Pancreas (tissue), 10 donors: ENCODE measurements around the gene PCDHGA1. TPM values are rescaled to one million over a fixed set of nuclear protein-coding genes. Genes with fewer than 3 reads are reported as not detected.
A peak's percentile ranks its signal among the peaks of the same experiment; 100 is the strongest.
"Not testable (repeated sequence)": the region's sequence is repeated elsewhere in the genome, so short reads cannot be mapped to it uniquely, and the experiment has no call there.

Experiments used
- ATAC-seq, 4 donors: fragments of 200-7000 bp; cut with Tn5 transposase; one replicate each; pipeline versions ENCODE4 v1.8.0 to v1.9.1; 2020; ENCODE audit warnings: mild to moderate bottlenecking in 4 of 4, moderate library complexity in 4 of 4
- DNase-seq, 6 donors: peaks; one replicate each; pipeline ENCODE4 v3.0.0-alpha.2; 2020
- FAIRE-seq: peaks from 2 replicates; lab custom pipeline; 2012; peaks lifted over from hg19 to GRCh38; lab: Jason Lieb, UNC
- H3K27ac ChIP-seq, 4 donors: fragments of 200-600 bp; sonication (generic); 1 replicate in 3 of 4; 2 replicates in 1 of 4; pipeline versions ENCODE4 v1.5.0 to v1.8.0; 2020
- H3K27me3 ChIP-seq, 4 donors: fragments of 200-600 bp; one replicate each; pipeline ENCODE4 v1.8.0; 2021
- H3K36me3 ChIP-seq, 3 donors: fragments of 200-600 bp; sonication (generic) in 1 of 3; one replicate each; pipeline versions ENCODE4 v1.5.0 to v1.8.0; 2020 to 2021
- H3K4me1 ChIP-seq, 3 donors: fragments of 200-600 bp; one replicate each; pipeline ENCODE4 v1.8.0; 2021
- H3K4me3 ChIP-seq, 4 donors: fragments of 200-600 bp; sonication (generic) in 2 of 4; one replicate each; pipeline versions ENCODE4 v1.5.0 to v1.8.0; 2020 to 2021
- H3K9me3 ChIP-seq, 4 donors: fragments of 200-600 bp; one replicate each; pipeline ENCODE4 v1.8.0; 2021
- WGBS, 2 donors: extraction: QIAGEN DNeasy Blood & Tissue Kit; methylation state at CpG; one replicate each; pipeline ENCODE4 v1.1.7; 2013; 5-methylcytosine and 5-hydroxymethylcytosine counted together
- intact Hi-C, 3 donors: fragments of 100-400 bp; cut with DNase I; formaldehyde crosslinking; loops; one replicate each; pipeline versions ENCODE4 v1.11.1 to v1.14.2; 2022
- polyA plus RNA-seq, 2 donors: library from polyadenylated mRNA; stranded (reverse); fragments of 200-250 nt; gene quantifications; one replicate each; pipeline ENCODE4 v1.2.3, GENCODE V29; 2013
- total RNA-seq, 6 donors: library from RNA; stranded (reverse); fragmentation: NEBNext Ultra II Directional in 4 of 6; extraction: Animal tissue kit (Norgen Biotek cat#: 25700) in 4 of 6; gene quantifications; one replicate each; pipeline versions ENCODE4 v1.2.1 to v1.2.4, GENCODE V29; 2021 to 2023
- TF ChIP-seq, protein P1 (sequence below), 4 donors: fragments of 200-600 bp; sonication (generic) in 3 of 4; IDR thresholded peaks; one replicate each; pipeline versions ENCODE4 v1.5.0 to v1.8.0; 2021; ENCODE audit warnings: antibody characterized with exemption in 4 of 4
- donor health status: healthy with polysubstance abuse.
- donor health status: DM: no; HTN: no; CAD: no; lungs with moderate emphysema.
- donor health status: DM: no; HTN: no; CAD: no.
- donor health status: control.
- donor health status: control.
- donor health status: Bipolar disorder and iron deficiency.
- donor health status: DM: yes; HTN: yes; CAD: no.
- donor health status: DM: no; HTN: no; CAD: no.
- donor health status: DM: no; HTN: no; CAD: no.
- donor health status: DM: yes; HTN: yes; CAD: no.

Gene PCDHGA1
- total and polyA plus RNA-seq, 8 donors = 0.19 to 0.67 (median 0.32) TPM

DNA sequence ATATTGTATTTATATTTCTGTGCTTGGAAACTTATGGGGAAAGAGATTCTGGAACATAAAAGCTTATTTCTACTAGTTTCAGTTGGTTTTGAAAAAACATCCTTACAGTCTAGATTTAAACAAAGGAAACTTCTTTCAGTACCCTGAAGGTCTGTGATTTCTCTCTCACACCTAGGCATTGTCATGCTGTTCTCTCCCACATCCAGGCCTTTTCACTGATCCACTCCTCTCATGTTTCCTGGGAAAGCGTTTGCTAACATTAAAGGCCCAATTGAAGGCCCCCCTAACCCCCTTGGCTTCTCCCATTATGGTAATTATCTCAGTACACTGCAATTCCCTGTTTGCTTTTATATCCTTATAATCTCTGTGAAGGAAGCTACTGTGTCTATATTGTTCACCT is 12.5 kb downstream of the PCDHGA1 start:
- H3K4me3 ChIP-seq = no peak overlapping the region
- no peak overlapping the region for H3K27ac ChIP-seq
- DNase-seq (no peak), ATAC-seq (no peak), FAIRE-seq (no peak)
- H3K4me1 ChIP-seq = no peaks in the 10 kb centered on the region
- 13% methylated on average over 1 of the region's 1 CpG for WGBS, 2 donors
- TF ChIP-seq, protein P1, sequence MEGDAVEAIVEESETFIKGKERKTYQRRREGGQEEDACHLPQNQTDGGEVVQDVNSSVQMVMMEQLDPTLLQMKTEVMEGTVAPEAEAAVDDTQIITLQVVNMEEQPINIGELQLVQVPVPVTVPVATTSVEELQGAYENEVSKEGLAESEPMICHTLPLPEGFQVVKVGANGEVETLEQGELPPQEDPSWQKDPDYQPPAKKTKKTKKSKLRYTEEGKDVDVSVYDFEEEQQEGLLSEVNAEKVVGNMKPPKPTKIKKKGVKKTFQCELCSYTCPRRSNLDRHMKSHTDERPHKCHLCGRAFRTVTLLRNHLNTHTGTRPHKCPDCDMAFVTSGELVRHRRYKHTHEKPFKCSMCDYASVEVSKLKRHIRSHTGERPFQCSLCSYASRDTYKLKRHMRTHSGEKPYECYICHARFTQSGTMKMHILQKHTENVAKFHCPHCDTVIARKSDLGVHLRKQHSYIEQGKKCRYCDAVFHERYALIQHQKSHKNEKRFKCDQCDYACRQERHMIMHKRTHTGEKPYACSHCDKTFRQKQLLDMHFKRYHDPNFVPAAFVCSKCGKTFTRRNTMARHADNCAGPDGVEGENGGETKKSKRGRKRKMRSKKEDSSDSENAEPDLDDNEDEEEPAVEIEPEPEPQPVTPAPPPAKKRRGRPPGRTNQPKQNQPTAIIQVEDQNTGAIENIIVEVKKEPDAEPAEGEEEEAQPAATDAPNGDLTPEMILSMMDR (IDR thresholded peaks at IDR 0.05) = no peak
- H3K9me3 ChIP-seq = peaks cover 0 to 6% (median 1%) of the 10 kb centered on the region in 4 donors
- H3K27me3 ChIP-seq = peaks cover 0 to 5% (median 3%) of the 10 kb centered on the region in 4 donors
- H3K36me3 ChIP-seq = no peaks in the 10 kb centered on the region
- intact Hi-C loops = no loop called here

GRCh38 chr5:141343242-141343952 is 13.1 kb downstream of the PCDHGA1 start, which contains the start of gene PCDHGA3:
PCDHGA3 (plus strand) TSS chr5:141343829; CDS start chr5:141344034, 205 bp downstream.
- ATAC-seq (peak; percentile 48 to 77 (median 54)), FAIRE-seq (no peak), DNase-seq (peak in 1 of 6 donors; percentile 31)
- TF ChIP-seq, protein P1 (IDR thresholded peaks at IDR 0.05) = no peak
- 18 to 23% methylated on average over 9 of the region's 9 CpGs for WGBS, 2 donors
- Histone ChIP-seq H3K27ac (no peak within 1 kb of the TSS), H3K4me1 (no peaks in the 10 kb centered on the region), H3K36me3 (no peaks in the 10 kb centered on the region), H3K4me3 (peak within 1 kb of the TSS in 2 of 4 donors; percentile 11 to 17), H3K27me3 (peaks cover 0 to 7% (median 3%) of the 10 kb centered on the region in 4 donors), H3K9me3 (peaks cover 0 to 6% (median 1%) of the 10 kb centered on the region in 4 donors)
- intact Hi-C loops = no loop called here

- TF ChIP-seq, protein P1 (IDR thresholded peaks at IDR 0.05) = no peak
These were observed 13.7 kb downstream of the PCDHGA1 start for GRCh38 chr5:141343953-141344463.

DNA sequence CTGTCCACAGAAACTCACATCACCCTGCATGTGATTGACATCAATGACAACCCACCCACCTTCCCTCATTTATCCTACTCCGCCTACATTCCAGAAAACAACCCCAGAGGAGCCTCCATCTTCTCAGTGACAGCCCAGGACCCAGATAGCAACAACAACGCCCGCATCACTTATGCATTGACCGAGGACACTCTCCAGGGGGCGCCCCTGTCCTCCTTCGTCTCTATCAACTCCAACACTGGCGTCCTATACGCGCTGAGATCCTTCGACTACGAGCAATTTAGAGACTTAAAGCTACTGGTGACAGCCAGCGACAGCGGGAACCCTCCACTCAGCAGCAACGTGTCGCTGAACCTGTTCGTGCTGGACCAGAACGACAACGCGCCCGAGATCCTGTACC is 15.0 kb downstream of the PCDHGA1 start:
- H3K27ac ChIP-seq = no peak overlapping the region
- intact Hi-C loops = no loop called here
- H3K27me3 ChIP-seq = peaks cover 0 to 5% (median 3%) of the 10 kb centered on the region in 4 donors
- TF ChIP-seq, protein P1 (IDR thresholded peaks at IDR 0.05) = no peak
- 26% methylated on average over 20 of the region's 20 CpGs for WGBS, 2 donors
- FAIRE-seq = no peak
- DNase-seq = no peak
- no peak for ATAC-seq
- H3K4me1 ChIP-seq = no peaks in the 10 kb centered on the region
- H3K9me3 ChIP-seq = peaks cover 0 to 3% (median 1%) of the 10 kb centered on the region in 4 donors
- H3K36me3 ChIP-seq = no peaks in the 10 kb centered on the region
- H3K4me3 ChIP-seq = no peak overlapping the region

More at GRCh38 chr5:141343953-141344463, 13.7 kb downstream of the PCDHGA1 start:
- peaks cover 0 to 6% (median 1%) of the 10 kb centered on the region in 4 donors for H3K9me3 ChIP-seq
- no peak overlapping the region for H3K27ac ChIP-seq
- 17 to 24% methylated on average over 31 of the region's 31 CpGs for WGBS, 2 donors
- no peak for DNase-seq
- intact Hi-C loops = no loop called here
- ATAC-seq = peak in 1 of 4 donors; percentile 44
- no peak for FAIRE-seq
- no peaks in the 10 kb centered on the region for H3K36me3 ChIP-seq
- H3K4me1 ChIP-seq = no peaks in the 10 kb centered on the region
- H3K4me3 ChIP-seq = peak overlapping the region in 2 of 4 donors; percentile 11 to 17
- H3K27me3 ChIP-seq = peaks cover 0 to 10% (median 3%) of the 10 kb centered on the region in 4 donors

- 40 to 46% methylated on average over 20 to 27 of the region's 35 CpGs for WGBS, 2 donors
- intact Hi-C loops, H3K4me3 ChIP-seq, ATAC-seq, FAIRE-seq, H3K9me3 ChIP-seq, H3K4me1 ChIP-seq, H3K36me3 ChIP-seq, DNase-seq, H3K27me3 ChIP-seq, H3K27ac ChIP-seq: not testable (repeated sequence)
These were observed 15.7 kb downstream of the PCDHGA1 start for GRCh38 chr5:141346017-141346416.
